A673 (cell line): ENCODE data around the gene GNA14. TPM values are rescaled to one million over a fixed set of nuclear protein-coding genes. Genes with fewer than 3 reads are reported as not detected.

Experiments used
- BruUV-seq: library from RNA; stranded (reverse); fragments of 400-500 nt; replicated peaks from 2 replicates; lab custom pipeline; 2021; lab: Mats Ljungman, UMichigan
- CTCF ChIA-PET: fragments of 300-600 bp; sonication (Branson Sonifier 250); formaldehyde crosslinking; loops from one replicate; lab custom pipeline; 2022; ENCODE audit warnings: antibody characterized with exemption; lab: Charles Lee
- POLR2A ChIA-PET: fragments of 300-600 bp; sonication (Branson Sonifier 250); formaldehyde crosslinking; loops from one replicate; lab custom pipeline; 2022; ENCODE audit warnings: antibody characterized with exemption; ENCODE audit not compliant: low non-redundant PET; lab: Charles Lee
- DNase-seq: peaks from one replicate; pipeline ENCODE4 v3.0.0-alpha.2; 2015; ENCODE audit warnings: low spot score
- H3K27ac ChIP-seq: fragments of 200-600 bp; sonication (generic); 2 replicates; pipeline ENCODE4 v1.5.1; 2016; ENCODE audit warnings: mixed run types, low read depth, mild to moderate bottlenecking, mixed read lengths, antibody characterized with exemption, low read length; ENCODE audit not compliant: poor library complexity, severe bottlenecking
- H3K27me3 ChIP-seq: fragments of 200-600 bp; sonication (generic); replicated peaks from 2 replicates; pipeline ENCODE4 v1.6.1; 2017; ENCODE audit warnings: mixed run types, low read depth, mild to moderate bottlenecking, mixed read lengths, antibody characterized with exemption, low read length; ENCODE audit not compliant: insufficient read depth, poor library complexity
- H3K36me3 ChIP-seq: fragments of 200-600 bp; sonication (generic); 2 replicates; pipeline ENCODE4 v1.6.1; 2016; ENCODE audit warnings: mixed run types, mild to moderate bottlenecking, mixed read lengths, antibody characterized with exemption, low read length; ENCODE audit not compliant: insufficient read depth, poor library complexity, severe bottlenecking
- H3K4me1 ChIP-seq: fragments of 200-600 bp; sonication (generic); 2 replicates; pipeline ENCODE4 v1.6.1; 2017; ENCODE audit warnings: mixed run types, mild to moderate bottlenecking, mixed read lengths, antibody characterized with exemption, low read length; ENCODE audit not compliant: insufficient read depth, poor library complexity, severe bottlenecking
- H3K4me3 ChIP-seq: fragments of 200-600 bp; sonication (generic); 2 replicates; pipeline ENCODE4 v1.5.1; 2016; ENCODE audit warnings: low read depth, mixed run types, mild to moderate bottlenecking, mixed read lengths, low read length; ENCODE audit not compliant: poor library complexity, severe bottlenecking
- H3K9me3 ChIP-seq: fragments of 200-600 bp; sonication (generic); 2 replicates; pipeline ENCODE4 v1.6.1; 2016; ENCODE audit warnings: mixed run types, low read depth, mild to moderate bottlenecking, mixed read lengths, antibody characterized with exemption, low read length; ENCODE audit not compliant: poor library complexity, severe bottlenecking
- EZH2 ChIP-seq: fragments of 200-600 bp; sonication (generic); IDR thresholded peaks from 2 replicates; pipeline ENCODE4 v1.6.1; 2017; ENCODE audit warnings: borderline replicate concordance, low read depth, mild to moderate bottlenecking, mixed read lengths, antibody characterized with exemption, low read length; ENCODE audit not compliant: poor library complexity, severe bottlenecking
- intact Hi-C: fragments of 100-400 bp; cut with micrococcal nuclease; formaldehyde crosslinking; loops from one replicate; pipeline ENCODE4 v1.10.0; 2022; ENCODE audit not compliant: unreplicated experiment
- total RNA-seq: library from RNA; stranded (reverse); gene quantifications from 2 replicates; pipeline ENCODE4 v1.2.3, GENCODE V29; 2021
- TF ChIP-seq, protein P1 (sequence below): fragments of 300-800, 200-600 bp; sonication (generic); conservative IDR thresholded peaks from 2 replicates; pipeline ENCODE4 v1.5.1; 2017; ENCODE audit warnings: low read depth, mild to moderate bottlenecking, antibody characterized with exemption, low read length, moderate library complexity, mixed read lengths

Gene GNA14
- total RNA-seq, 1 experiment from 2014 or later: 2.7 TPM

DNA sequence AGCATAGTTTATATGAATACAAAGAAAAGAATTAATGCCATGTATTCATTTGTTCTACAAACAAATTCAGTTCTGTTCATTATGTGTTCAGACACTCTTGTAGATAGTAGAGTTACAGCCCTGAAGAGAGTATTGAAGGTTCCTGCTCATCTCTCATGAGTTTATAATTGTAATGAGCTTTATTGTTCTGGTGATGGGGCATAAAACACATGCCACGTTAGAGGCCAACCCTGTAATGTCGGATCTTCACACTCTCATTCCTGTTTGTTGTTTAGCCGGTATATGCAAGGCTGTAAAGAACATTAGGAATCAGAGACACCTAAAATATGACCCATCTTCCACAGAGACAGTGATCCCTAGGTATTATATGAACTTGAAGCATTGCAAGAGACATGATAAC, 256.3 kb downstream of the GNA14 start:
- no peak for DNase-seq
- H3K36me3 ChIP-seq: no peaks in the 10 kb centered on the region

DNA sequence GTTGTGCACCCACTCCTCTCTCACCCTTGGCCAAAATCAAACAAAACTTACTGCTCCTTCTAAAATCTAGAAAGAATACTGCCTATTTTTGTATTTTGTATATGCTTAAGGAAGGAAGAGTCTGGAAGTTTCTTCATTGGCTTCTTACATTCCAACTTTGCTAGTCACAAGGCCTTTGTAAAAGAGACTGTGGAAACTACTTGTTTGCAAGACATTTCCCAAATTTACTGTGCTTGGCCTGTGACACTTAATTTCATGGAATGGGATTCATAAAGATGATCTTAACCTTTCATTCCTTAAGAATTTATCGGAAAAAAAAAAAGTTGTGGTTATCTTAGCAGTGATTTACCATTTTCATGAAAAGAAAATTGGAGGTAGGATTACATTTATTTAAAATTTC, 261.9 kb downstream of the GNA14 start:
- BruUV-seq: no TSS peak

More for the DNA sequence above, 256.3 kb downstream of the GNA14 start:
- POLR2A ChIA-PET: no interaction called here
- Histone ChIP-seq H3K9me3 (no peaks in the 10 kb centered on the region), H3K4me3 (no peak overlapping the region), H3K27ac (no peak overlapping the region), H3K27me3 (peaks cover 22% of the 10 kb centered on the region), H3K4me1 (no peaks in the 10 kb centered on the region)
- no TSS peak for BruUV-seq
- TF ChIP-seq EZH2: no peak
- TF ChIP-seq, protein P1, sequence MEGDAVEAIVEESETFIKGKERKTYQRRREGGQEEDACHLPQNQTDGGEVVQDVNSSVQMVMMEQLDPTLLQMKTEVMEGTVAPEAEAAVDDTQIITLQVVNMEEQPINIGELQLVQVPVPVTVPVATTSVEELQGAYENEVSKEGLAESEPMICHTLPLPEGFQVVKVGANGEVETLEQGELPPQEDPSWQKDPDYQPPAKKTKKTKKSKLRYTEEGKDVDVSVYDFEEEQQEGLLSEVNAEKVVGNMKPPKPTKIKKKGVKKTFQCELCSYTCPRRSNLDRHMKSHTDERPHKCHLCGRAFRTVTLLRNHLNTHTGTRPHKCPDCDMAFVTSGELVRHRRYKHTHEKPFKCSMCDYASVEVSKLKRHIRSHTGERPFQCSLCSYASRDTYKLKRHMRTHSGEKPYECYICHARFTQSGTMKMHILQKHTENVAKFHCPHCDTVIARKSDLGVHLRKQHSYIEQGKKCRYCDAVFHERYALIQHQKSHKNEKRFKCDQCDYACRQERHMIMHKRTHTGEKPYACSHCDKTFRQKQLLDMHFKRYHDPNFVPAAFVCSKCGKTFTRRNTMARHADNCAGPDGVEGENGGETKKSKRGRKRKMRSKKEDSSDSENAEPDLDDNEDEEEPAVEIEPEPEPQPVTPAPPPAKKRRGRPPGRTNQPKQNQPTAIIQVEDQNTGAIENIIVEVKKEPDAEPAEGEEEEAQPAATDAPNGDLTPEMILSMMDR: no peak
- CTCF ChIA-PET: no interaction called here
- intact Hi-C loops: no loop called here

DNA sequence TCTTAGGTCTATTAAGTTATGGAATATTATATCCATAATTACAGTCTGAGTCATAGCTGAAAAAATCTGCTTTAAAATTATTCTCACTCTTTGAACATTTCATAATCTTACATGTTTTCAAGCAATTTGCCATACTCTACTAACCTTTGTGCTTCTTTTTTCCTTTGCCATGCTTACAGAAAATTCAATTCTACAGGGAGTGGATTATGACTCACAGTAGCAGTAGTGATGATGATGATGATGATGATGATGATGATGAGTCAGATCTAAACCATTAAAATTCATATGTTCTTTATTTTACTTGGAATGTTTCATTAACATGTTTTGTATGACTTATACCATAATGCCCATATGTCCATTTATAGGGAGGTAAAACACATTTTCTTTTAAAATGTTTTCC, 263.7 kb downstream of the GNA14 start:
- no peaks in the 10 kb centered on the region for H3K9me3 ChIP-seq
- no peak overlapping the region for H3K27ac ChIP-seq
- no peaks in the 10 kb centered on the region for H3K4me1 ChIP-seq
- TF ChIP-seq EZH2: no peak
- TF ChIP-seq, protein P1: no peak
- ChIA-PET CTCF (no interaction called here), POLR2A (no interaction called here)
- peak; percentile 12 for DNase-seq
- intact Hi-C loops: no loop called here
- H3K36me3 ChIP-seq: no peaks in the 10 kb centered on the region
- no peak overlapping the region for H3K4me3 ChIP-seq
- H3K27me3 ChIP-seq: no peaks in the 10 kb centered on the region
- BruUV-seq: no TSS peak

More for the DNA sequence above, 261.9 kb downstream of the GNA14 start:
- Histone ChIP-seq H3K4me1 (no peaks in the 10 kb centered on the region), H3K27me3 (no peaks in the 10 kb centered on the region), H3K9me3 (no peaks in the 10 kb centered on the region), H3K4me3 (no peak overlapping the region), H3K36me3 (no peaks in the 10 kb centered on the region), H3K27ac (no peak overlapping the region)
- intact Hi-C loops: no loop called here
- TF ChIP-seq, protein P1: no peak
- no peak for TF ChIP-seq EZH2
- DNase-seq: no peak
- ChIA-PET CTCF (no interaction called here), POLR2A (no interaction called here)
